GM12872 (cell line): ENCODE results near the gene ZNF124.

Source experiments
- TF ChIP-seq, protein P1 (sequence below): IDR thresholded peaks from 3 replicates; pipeline ENCODE4 v1.5.1; 2011; ENCODE audit warnings: low read depth, mild to moderate bottlenecking, low read length, moderate library complexity; ENCODE audit not compliant: insufficient read depth

ZNF124 gene

DNA sequence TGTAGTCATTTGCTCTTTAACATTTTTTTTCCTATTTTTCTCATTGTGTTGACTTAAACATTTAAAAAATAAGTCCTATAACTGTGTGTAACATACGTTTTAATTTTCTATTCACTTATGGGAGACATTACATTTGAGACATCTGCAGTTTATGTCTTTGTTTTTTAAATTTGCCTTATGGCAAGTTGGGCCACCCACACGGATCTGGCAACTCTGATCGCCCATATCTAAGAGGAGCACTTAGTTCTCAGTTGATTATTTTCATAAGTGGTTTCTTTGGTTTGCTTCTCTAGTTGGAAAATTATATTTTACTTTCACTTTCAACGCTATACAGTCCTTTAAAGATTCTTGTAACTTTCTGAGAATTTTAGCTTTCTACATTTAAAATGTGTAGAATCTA, 13.8 kb upstream of the ZNF124 start:
- TF ChIP-seq, protein P1, sequence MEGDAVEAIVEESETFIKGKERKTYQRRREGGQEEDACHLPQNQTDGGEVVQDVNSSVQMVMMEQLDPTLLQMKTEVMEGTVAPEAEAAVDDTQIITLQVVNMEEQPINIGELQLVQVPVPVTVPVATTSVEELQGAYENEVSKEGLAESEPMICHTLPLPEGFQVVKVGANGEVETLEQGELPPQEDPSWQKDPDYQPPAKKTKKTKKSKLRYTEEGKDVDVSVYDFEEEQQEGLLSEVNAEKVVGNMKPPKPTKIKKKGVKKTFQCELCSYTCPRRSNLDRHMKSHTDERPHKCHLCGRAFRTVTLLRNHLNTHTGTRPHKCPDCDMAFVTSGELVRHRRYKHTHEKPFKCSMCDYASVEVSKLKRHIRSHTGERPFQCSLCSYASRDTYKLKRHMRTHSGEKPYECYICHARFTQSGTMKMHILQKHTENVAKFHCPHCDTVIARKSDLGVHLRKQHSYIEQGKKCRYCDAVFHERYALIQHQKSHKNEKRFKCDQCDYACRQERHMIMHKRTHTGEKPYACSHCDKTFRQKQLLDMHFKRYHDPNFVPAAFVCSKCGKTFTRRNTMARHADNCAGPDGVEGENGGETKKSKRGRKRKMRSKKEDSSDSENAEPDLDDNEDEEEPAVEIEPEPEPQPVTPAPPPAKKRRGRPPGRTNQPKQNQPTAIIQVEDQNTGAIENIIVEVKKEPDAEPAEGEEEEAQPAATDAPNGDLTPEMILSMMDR: no peak

DNA sequence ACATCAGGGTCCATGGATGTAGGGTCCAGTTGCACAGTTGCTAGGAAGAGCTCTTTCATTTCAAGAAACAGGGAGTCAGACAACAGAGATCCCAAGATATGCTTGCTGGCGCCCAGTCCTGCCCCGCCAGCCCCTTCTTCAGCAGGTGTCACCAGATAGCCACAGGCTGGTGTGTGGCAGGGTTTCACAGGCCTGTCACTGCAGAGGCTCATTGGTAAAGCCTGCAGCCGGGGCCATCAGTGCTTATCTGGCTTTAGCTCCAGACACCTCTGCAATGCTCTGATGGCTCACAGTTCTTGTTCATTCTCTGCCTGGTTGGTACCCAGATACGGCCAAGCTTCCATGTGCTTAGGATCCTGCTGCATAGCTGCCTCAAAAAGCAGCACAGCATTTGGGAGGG, 12.4 kb upstream of the ZNF124 start:
- TF ChIP-seq, protein P1: no peak

DNA sequence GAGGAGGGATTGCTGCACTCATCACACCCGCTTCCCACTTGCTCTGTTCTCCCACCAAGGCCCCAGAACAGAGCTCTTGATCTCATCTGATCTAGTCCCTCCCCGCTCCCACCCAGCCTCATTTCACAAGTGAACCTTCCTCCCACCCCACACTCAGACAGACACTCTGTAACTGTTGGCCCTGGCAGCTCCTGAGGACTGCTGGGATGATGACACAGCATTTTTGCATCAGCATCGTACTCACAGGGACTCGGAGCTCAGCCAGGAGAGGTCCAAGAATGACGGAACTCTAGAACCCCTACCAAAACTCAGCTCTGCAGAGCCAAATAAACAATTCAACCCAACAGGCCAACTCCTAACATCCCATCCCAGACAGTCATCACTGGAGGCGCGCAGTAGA, 11.2 kb upstream of the ZNF124 start:
- TF ChIP-seq, protein P1: no peak

- TF ChIP-seq, protein P1: no peak
Measured at GRCh38 chr1:247180581-247180980, 8.8 kb upstream of the ZNF124 start.

GRCh38 chr1:247177755-247178154, 5.9 kb upstream of the ZNF124 start:
- TF ChIP-seq, protein P1: no peak

GRCh38 chr1:247175458-247175857, 3.6 kb upstream of the ZNF124 start:
- TF ChIP-seq, protein P1: no peak

GRCh38 chr1:247173431-247173830, 1.6 kb upstream of the ZNF124 start:
- TF ChIP-seq, protein P1: no peak

- TF ChIP-seq, protein P1: no peak
Measured at GRCh38 chr1:247172996-247173395, 1.2 kb upstream of the ZNF124 start.
